Ramos (cell line): ENCODE data around the gene SH3RF2.

Experiments used
- in situ Hi-C: fragments of 300-500 bp; cut with MboI; formaldehyde crosslinking; loops from one replicate; pipeline ENCODE4 v1.14.3; 2022; ENCODE audit warnings: low sequenced_read_pairs; ENCODE audit not compliant: unreplicated experiment

The SH3RF2 gene

DNA sequence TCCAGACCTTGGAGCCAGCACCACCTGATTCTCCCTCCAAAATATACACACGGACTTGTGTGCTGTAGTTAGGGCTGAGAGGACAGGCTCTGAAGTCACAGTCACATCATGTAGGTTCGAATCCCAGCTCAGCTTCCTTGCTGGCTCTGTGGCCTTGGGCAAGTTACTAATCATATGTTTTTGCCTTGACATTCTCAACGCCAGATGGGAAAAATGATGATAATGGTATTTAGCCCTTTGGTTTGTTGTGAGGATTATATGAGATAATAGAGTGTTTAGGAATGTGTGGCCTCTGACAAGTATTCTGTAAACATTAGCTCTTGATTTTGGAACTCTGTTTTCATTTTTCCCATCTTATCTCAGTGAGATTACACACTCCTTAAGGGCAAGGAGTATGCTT lies 96.5 kb downstream of the SH3RF2 start:
- in situ Hi-C loops, result no loop called here

DNA sequence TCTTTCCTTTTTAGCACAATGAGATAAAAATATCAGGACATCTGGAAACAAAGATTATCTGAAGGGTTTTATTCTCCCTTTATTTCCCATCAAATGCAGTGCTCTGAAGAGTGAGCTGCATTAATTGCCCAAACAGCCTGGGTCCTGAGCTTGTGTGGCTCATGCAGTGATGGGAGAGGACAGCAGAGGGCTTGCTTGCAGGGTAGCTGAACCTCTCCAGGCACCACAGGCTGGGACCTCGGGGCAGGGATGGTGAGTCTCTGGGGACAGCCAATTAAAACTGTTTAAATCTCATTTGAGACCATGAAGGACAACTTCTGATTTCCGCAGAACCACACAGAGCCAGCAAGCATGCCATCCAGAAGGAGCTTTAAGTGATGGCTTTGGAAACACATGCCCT lies 97.7 kb downstream of the SH3RF2 start:
- in situ Hi-C loops, result no loop called here

DNA sequence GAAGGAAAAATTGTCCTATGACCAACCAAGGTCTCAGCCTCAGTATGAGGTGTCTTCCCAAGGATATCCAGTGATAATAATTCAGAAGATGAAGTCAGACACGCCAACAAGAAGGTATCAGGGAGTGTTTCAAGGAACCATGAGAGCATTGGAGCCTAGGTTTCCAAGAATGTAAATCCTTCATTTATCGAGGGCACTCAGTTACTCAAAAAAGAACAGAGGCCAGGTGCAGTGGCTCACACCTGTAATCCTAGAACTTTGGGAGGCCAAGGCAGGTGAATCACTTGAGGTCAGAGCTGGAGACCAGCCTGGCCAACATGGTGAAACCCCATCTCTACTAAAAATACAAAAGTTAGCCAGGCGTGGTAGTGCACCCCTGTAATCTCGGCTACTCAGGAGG lies 98.2 kb downstream of the SH3RF2 start:
- in situ Hi-C loops, result no loop called here

DNA sequence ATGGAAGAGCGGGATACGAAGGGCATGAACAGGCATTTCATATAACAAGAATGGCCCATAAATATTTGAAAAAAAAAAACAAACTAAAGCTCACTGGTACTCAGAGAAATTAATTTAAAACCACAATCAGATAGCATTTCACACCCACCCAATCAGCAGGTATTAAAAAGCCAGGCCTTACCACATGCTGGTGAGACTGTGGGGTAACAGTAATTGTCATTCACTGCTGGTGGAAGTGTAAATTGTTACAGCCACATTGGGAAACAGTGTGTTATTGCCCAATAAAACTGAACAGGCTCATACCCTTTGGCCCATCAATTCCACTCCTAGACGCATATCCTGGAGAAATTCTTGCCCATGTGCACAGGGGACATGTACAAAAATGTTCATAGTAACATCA lies 103.0 kb downstream of the SH3RF2 start:
- in situ Hi-C loops, result no loop called here

DNA sequence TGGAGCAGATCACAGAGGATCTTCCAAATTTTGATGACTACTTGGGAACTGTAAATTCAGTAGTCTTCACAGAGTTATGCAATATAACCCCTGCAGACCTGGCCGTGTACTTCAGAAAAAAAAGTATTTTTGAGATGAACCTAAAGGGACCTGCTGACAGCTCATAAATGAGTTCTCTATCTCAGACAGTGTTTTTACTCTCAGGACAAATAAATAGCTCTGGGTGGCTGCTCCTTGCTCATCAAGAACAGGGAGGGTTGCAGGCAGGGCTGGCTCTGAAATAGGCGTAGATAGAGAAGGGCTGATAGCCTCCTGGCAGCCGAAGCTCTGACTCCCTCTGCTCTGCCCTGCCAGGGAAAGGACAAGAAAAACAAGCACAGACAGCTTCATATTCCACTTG lies 104.1 kb downstream of the SH3RF2 start:
- in situ Hi-C loops, result no loop called here

DNA sequence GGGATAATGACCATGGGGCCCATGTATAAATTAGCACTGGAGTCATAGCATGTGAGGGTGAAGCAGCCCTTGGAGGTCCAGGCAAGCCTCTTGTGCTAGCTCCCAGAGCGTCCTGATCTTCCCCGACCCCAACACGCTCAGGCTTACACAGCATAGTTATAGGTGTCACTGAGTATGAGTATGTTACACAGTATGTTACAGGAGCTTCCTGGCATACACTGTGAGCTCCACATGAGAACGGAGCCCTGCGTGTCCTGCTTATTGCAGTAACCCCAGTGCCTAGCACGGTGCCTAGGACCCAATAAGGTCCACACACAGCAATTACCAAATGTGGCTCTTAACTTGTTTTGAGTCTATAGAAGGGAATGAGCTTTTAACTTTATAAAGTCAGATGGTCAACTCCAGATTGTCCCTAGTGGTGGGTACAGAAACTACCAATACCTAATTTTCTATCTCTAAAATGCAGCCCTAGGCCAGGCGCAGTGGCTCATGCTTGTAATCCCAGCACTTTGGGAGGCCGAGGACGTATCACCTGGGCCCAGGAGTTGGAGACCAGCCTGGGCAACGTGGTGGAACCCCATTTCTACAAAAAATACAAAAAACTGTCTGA lies 104.9 kb downstream of the SH3RF2 start:
- in situ Hi-C loops, result no loop called here

DNA sequence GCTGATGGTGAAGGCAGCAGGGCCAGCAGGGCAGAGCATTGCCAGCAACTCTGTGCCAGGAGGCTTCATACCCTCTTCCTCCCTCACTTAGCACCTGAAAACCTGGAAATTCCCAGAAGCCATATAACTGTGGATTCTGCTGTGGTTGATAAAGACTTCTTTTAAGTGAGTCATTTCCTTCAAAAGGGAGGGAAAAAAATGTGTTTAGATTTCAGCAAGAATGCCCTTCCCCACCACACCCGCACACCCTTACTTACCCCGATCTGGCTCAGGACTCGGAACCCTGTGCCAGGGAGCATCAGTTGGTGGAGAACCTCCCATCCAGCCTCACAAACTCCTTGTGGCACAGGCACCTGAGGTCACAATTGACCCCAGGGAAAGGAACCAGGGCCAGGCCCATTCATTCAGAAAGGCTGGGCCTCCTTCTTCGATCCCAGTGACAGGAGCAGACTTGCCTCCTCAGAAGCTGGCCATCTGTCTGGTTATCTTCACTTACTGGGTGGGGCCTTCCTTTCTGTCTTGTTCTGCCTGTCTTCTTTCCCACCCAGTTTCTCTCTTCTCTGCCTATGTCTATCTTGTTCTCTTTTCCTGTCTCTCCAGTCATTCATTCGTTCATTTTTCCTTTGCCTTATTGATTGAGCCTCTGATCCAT lies 106.4 kb downstream of the SH3RF2 start:
- in situ Hi-C loops, result no loop called here

DNA sequence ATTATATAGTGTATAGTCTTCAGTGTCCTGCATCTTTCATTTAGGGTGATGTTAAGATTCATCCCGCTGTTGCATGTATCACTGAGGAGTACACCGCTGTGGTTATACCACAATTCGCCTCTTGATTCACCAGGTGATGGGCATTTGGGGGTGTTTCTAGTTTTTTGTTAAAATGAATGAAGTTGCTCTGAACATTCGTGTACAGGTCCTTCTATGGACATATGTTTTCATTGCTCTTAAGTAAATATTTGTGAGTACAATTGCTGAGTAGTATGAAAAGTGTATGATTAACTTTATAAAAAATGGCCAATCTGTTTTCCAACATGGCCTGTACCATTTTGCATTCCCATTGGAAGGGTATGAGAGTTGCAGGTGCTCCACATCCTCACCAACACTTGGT lies 107.3 kb downstream of the SH3RF2 start:
- in situ Hi-C loops, result no loop called here

DNA sequence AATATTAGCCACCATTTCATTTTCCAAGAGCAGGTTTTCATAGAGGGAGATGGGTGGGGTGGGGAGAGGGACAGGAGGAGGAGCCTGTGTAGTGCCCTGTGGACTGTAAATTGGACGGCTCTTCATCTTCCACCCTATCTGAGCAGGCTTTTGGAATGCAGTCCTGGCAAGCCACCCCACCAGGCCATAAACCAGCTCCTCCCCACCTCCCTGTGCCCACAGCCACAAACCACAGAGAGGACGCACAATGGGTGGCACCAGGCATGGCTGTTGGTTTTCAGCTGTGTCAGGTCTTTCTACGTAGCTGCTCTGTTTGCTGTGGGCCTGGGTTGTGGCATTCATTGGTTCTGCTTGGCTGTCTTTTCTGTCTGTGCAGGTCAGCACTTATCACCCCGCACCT lies 111.0 kb downstream of the SH3RF2 start:
- in situ Hi-C loops, result no loop called here

DNA sequence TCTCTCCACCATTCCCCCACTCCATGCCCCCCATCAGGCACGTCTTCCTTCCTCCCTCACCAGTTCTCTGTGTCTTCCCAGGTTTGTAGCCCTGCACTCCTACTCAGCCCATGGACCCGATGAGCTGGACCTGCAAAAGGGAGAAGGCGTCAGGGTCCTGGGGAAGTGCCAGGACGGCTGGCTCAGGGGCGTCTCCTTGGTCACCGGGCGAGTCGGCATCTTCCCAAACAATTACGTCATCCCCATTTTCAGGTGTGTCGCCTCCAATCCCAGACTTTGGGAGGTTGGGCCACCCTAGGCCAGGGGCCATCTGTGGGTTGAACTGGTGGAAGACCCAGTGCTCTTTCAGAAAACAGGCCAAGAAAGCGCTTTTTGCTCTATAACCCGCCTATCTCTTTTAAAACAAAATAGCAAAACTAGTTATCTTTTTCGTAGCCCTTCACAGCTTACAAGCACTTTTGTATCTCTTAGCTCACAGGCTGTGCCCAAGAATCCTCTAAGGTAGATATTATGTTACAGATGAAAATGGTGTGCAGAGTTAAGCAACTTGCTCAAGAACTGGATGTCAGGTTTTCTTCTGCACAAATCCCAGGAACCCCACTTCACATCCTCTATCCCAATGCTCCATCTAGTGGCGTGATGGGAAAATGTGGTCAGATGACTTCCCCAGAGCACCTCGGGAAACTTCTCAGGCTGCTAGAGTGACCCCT lies 112.8 kb downstream of the SH3RF2 start:
- in situ Hi-C loops, result no loop called here

DNA sequence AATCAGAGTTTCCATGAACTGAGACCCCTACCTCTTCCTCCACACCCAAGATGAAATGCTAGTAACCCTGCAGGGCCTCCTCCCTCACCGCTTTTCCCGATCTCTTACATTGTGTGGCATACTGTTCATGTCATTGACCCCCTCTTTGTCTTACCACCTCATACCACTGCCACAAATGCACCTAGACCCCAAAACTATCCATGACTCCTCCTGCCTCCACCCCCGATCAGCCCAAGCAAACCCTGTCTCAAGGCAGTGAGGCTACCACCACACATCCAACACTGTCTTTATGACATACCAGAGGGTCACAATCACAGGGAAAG lies 113.3 kb downstream of the SH3RF2 start:
- in situ Hi-C loops, result no loop called here

DNA sequence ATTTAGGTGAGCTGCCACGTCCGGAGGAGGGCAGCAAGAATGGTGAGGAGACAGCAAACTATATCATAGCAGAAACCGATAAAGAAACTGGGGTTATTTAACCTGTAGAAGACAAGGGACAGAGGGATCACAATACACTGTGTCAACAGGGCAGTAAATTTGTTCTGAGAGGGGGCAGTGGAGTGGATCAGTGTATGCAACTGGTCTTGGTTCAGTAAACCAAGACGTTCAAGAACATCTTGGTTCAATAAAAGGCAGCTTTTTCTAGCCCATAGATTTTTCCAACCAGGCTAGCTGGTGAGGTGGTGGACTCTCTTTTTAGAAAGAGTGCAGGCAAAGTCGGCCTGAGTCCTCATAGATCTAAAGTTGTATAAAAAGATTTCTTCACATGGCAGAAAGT lies 113.7 kb downstream of the SH3RF2 start:
- in situ Hi-C loops, result no loop called here

DNA sequence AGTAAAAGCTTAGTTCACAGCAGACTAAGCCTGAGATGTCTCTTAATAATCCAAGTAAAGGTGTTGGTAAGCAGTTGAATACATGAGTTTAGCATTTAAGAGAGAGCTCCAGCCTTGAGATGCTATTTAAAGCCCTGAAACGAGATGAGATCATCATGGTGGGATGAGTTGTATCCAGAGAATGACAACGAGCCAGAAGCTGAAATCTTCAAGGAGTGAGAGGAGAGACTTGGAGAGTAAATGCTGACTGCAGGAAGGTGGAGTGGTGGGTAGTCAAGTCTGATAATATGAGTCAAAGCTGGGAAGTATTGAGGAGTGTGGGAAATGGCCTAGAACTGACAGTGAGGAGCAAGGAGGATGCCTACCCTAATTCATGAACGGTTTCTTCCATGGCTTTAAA lies 115.3 kb downstream of the SH3RF2 start:
- in situ Hi-C loops, result no loop called here

DNA sequence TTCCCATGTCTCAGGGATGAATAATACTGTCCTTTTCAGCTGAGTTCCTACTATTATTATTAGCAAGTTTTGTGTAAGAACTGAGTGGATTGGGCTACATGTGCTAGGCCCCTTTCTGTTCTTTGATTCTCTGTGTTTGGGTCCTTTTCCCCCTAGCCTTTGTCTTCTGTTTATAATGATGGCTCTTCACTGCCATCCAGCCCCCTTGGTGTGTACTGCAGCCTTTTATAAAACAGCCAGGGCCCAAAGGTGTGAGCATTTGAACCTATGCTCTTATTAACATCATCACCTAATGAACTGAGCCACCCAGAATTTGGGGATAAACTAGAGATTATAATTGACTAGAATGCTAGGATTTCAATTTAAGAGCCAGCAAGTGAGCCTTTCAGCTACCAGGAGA lies 116.4 kb downstream of the SH3RF2 start:
- in situ Hi-C loops, result no loop called here

DNA sequence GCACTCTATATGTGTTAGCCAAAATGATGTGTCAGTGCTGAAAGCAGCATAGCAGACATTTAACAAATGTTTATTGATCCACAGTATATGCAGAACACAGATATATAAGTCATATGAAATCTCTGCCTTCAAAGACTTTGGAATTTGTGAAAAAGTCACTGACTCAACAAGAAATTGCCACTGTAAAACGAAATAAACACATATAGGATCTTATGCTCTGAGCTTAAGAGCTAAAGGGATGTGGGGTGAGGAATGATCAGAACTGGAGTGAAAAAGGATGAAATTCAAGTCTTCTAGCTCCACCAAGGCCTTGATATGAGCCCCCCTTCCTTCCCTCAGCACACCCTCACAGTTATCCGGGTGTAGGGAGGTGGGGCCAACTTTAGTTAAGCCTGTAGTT lies 119.1 kb downstream of the SH3RF2 start:
- in situ Hi-C loops, result no loop called here

DNA sequence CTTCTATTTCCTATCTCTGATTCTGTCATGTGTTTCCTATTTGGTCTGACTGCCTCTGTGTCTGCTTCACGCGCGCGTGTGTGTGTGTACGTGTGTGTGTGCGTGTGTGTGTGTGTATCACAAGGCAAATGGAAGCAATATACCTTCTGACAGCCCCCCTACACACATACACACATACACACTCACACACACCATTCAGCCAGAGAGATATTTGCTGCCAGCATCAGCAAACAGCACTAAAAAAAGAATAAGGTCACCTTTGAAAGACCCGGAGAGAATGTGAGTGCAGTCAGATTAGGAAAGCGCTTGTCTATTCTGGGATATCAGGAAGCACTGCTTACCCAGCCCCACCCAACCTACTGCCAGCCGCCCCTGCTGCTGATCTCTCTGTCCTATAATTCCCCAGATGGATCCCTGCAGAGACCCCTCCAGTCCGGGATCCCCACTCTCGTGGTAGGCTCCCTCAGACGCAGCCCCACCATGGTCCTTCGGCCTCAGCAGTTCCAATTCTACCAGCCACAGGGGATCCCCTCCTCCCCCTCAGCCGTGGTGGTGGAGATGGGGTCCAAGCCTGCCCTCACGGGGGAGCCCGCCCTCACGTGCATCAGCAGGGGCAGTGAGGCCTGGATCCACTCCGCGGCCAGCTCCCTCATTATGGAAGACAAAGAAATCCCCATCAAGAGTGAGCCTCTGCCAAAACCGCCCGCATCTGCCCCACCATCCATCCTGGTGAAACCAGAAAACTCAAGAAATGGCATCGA lies 123.3 kb downstream of the SH3RF2 start:
- in situ Hi-C loops, result no loop called here

DNA sequence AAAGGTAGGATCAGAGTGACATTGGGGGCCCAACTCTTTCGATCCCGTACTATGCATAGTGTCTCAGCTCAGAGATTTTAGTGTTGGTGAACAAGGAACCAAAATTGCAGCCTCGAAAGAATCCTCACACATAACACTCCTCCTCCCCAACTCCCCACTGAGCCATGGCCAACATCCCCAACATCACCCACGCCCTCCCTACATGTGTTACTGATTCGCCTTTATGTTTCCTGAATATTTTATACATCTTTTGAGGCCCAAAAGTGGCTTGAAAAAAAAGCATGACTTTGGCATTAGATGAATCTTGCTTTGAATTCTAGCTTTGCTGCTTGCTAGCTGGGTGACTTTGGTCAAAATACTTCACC lies 123.8 kb downstream of the SH3RF2 start:
- in situ Hi-C loops, result no loop called here

DNA sequence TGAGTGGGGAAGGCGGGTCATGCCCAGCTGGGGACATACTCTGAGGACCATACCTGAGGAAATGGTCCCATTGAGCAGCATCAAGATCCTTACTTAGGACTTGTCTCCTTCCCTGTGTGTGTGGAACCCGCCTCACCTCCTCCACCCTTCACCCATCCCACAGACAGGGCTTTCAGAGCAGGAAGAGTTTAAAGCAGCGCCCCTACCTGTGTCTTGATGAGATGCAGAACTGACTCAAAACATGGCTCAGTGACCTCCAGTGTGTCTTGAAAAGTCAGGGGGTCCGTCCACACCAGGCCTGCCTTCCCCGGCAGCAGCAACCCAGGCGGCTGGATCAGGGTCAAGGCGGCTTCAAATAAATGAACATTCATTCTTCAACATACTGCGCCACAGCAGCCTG lies 130.6 kb downstream of the SH3RF2 start:
- in situ Hi-C loops, result no loop called here

DNA sequence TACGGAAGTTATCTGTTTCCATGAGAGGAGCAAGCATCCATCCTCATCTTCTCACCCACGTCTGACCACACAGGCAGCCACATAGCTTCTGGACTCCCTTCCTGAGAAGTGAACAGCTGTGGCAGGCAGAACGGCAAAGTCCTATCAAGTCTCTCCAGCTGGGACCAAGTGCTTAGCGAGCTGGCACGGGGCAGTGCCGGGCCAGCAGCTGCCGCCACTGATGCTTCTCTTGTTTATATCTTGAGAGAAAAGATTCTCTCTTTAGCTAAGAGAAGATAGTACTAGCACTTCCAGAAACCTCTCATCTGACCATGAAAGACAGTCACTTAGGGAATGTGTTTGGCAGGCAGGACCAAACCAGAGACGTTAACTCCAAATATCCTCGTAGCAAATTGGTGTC lies 131.8 kb downstream of the SH3RF2 start:
- in situ Hi-C loops, result no loop called here

DNA sequence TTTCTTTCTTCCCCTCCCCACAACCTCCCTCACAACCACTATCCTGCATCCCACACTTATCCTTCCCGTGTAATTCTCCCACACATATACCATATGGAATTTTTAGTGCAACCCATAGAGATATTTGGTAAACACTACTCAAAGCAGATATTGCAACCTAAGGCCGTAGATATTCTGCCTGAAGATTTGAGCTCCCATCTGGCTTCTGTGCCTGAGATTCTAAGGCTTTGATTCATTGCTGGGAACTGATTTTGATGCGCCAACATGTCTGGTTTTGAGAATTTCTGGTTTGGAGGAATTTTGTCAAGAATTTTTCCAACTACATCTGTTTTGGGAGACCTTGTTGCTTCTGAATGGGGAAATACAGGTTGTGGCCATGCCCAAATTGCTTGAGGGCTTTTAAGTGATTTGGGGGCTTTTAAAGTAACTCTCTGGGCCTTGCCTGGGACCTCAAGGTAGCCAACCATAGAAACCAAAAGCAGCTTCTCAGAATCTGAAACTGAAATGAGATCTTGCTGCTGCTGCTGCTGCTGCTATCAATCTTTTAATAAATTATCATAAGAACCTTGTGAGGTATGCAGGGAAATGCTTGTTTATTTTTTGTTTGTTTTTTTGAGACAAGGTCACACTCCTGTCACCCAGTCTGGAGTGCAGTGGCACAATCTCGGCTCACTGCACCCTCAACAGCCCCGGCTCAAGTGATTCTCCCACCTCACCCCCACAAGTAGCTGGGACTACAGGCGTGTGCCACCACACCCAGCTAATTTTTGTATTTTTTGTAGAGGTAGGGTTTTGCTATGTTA lies 132.8 kb downstream of the SH3RF2 start:
- in situ Hi-C loops, result no loop called here

DNA sequence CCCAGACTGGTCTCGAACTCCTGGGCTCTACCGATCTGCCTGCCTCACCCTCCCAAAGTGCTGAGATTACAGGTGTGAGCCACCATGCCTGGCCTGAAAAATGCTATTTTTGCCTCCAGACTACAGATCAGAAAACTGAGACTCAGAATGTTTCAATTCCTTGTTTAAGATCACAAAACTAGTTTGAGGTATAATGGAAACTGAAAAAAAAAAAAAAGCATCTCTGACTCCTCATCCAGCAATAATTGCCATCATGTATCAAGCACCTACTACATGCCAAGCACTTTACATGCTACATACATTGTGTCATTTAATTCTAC lies 133.4 kb downstream of the SH3RF2 start:
- in situ Hi-C loops, result no loop called here
